GM06990 (cell line): ENCODE measurements around the gene GRAMD1A.
"Not testable (repeated sequence)": the region's sequence is repeated elsewhere in the genome, so short reads cannot be mapped to it uniquely, and the experiment has no call there.

Source experiments
- DNase-seq: peaks from one replicate; pipeline ENCODE4 v3.0.0-alpha.2; 2011; ENCODE audit not compliant: insufficient read length; ENCODE audit errors: extremely low read depth
- H3K27me3 ChIP-seq: replicated peaks from 2 replicates; pipeline ENCODE4 v1.6.0; 2011; ENCODE audit warnings: low read length; ENCODE audit not compliant: control insufficient read depth, insufficient read depth
- H3K36me3 ChIP-seq: 2 replicates; pipeline ENCODE4 v1.5.1; 2011; ENCODE audit warnings: low read length; ENCODE audit not compliant: control insufficient read depth, insufficient read depth
- H3K4me3 ChIP-seq: replicated peaks from 2 replicates; pipeline ENCODE4 v1.5.1; 2011; ENCODE audit warnings: low read depth, mild to moderate bottlenecking, control low read depth, low read length
- TF ChIP-seq, protein P1 (sequence below): IDR thresholded peaks from 2 replicates; pipeline ENCODE4 v1.5.1; 2011; ENCODE audit warnings: low read length, control low read depth, mild to moderate bottlenecking, inconsistent platforms; ENCODE audit not compliant: insufficient read depth, poor library complexity, severe bottlenecking

The GRAMD1A gene

GRCh38 chr19:34967551-34967950, 32.6 kb upstream of the GRAMD1A start:
- TF ChIP-seq, protein P1, sequence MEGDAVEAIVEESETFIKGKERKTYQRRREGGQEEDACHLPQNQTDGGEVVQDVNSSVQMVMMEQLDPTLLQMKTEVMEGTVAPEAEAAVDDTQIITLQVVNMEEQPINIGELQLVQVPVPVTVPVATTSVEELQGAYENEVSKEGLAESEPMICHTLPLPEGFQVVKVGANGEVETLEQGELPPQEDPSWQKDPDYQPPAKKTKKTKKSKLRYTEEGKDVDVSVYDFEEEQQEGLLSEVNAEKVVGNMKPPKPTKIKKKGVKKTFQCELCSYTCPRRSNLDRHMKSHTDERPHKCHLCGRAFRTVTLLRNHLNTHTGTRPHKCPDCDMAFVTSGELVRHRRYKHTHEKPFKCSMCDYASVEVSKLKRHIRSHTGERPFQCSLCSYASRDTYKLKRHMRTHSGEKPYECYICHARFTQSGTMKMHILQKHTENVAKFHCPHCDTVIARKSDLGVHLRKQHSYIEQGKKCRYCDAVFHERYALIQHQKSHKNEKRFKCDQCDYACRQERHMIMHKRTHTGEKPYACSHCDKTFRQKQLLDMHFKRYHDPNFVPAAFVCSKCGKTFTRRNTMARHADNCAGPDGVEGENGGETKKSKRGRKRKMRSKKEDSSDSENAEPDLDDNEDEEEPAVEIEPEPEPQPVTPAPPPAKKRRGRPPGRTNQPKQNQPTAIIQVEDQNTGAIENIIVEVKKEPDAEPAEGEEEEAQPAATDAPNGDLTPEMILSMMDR = no peak
- DNase-seq = no peak
- Histone ChIP-seq H3K36me3 (no peaks in the 10 kb centered on the region), H3K27me3 (no peaks in the 10 kb centered on the region), H3K4me3 (no peak overlapping the region)

DNA sequence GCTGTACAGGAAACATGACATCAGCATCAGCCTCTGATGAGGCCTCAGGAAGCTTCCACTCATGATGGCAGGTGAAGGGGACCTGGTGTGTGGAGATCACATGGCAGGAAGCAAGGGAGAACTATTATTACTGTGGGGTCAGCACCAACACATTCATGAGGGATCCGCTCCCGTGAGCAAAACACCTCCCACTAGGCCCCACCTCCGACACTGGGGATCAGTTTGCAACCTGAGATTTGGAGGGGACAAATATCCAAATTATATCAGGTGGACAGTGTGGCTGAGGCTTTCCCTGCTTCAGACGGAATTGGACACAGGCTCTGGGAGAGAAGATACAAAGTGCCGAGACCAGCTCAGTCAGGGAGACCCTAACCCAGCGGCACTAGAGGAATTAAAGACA, 30.4 kb upstream of the GRAMD1A start:
- DNase-seq = no peak
- no peaks in the 10 kb centered on the region for H3K36me3 ChIP-seq
- TF ChIP-seq, protein P1 = no peak
- H3K27me3 ChIP-seq = no peaks in the 10 kb centered on the region
- H3K4me3 ChIP-seq = no peak overlapping the region

- H3K27me3 ChIP-seq, DNase-seq, H3K36me3 ChIP-seq, H3K4me3 ChIP-seq: not testable (repeated sequence)
Observed at GRCh38 chr19:34970185-34970780, 29.8 kb upstream of the GRAMD1A start.

DNA sequence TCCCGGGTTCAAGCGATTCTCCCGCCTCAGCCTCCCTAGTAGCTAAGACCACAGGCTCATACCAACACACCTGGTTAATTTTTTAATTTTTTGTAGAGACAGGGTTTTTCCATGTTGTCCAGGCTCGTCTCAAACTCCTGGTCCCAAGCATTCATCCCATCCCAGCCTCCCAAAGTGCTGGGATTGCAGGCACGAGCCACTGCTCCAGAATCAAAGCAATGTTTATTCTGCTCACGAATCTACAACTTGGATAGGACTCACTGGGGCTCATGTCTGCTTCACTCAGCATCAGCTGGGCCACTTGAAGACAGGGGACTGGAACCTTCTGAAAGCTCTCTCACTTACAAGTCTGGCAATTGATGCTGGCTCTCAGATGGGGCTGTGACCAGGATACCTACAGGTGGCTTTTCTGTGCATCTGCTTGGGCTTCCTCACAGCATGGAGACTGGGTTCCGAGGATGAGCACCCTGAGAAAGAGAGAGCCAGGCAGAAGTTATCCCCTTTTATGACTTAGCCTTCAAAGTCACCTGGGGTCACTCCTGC, 27.9 kb upstream of the GRAMD1A start:
- Histone ChIP-seq H3K27me3 (no peaks in the 10 kb centered on the region), H3K36me3 (no peaks in the 10 kb centered on the region), H3K4me3 (no peak overlapping the region)
- TF ChIP-seq, protein P1 = no peak
- DNase-seq = no peak

- H3K4me3 ChIP-seq = no peak overlapping the region
Observed at GRCh38 chr19:34974646-34975045, 25.5 kb upstream of the GRAMD1A start.

GRCh38 chr19:34975056-34975455, 25.1 kb upstream of the GRAMD1A start:
- H3K36me3 ChIP-seq = no peaks in the 10 kb centered on the region
- no peak overlapping the region for H3K4me3 ChIP-seq
- no peaks in the 10 kb centered on the region for H3K27me3 ChIP-seq
- DNase-seq = no peak
- TF ChIP-seq, protein P1 = no peak

More at GRCh38 chr19:34974646-34975045, 25.5 kb upstream of the GRAMD1A start:
- H3K36me3 ChIP-seq = no peaks in the 10 kb centered on the region
- TF ChIP-seq, protein P1 = no peak
- DNase-seq = no peak
- H3K27me3 ChIP-seq = no peaks in the 10 kb centered on the region
